Heart right ventricle (tissue), 16 donors: ENCODE results near the gene CGGBP1. TPM values are rescaled to one million over a fixed set of nuclear protein-coding genes. Genes with fewer than 3 reads are reported as not detected.

Experiments
- ATAC-seq, 8 donors: fragments of 200-7000 bp; cut with Tn5 transposase; one replicate each; pipeline ENCODE4 v1.9.1; 2020; ENCODE audit warnings: mild to moderate bottlenecking in 8 of 8, moderate library complexity in 8 of 8, moderate number of reproducible peaks in 1 of 8
- DNase-seq, 2 donors: peaks; one replicate each; pipeline ENCODE4 v3.0.0-alpha.2; 2020
- H3K27ac ChIP-seq, 10 donors: fragments of 200-600 bp; sonication (generic) in 2 of 10; one replicate each; pipeline versions ENCODE4 v1.5.0 to v1.8.0; 2020 to 2022; ENCODE audit warnings: mild to moderate bottlenecking in 3 of 10
- H3K27me3 ChIP-seq, 7 donors: fragments of 200-600 bp; one replicate each; pipeline ENCODE4 v1.8.0; 2021 to 2022; ENCODE audit warnings: mild to moderate bottlenecking in 2 of 7
- H3K36me3 ChIP-seq, 9 donors: fragments of 200-600 bp; sonication (generic) in 1 of 9; one replicate each; pipeline versions ENCODE4 v1.5.0 to v1.8.0; 2020 to 2022; ENCODE audit warnings: mild to moderate bottlenecking in 2 of 9
- H3K4me1 ChIP-seq, 9 donors: fragments of 200-600 bp; sonication (generic) in 1 of 9; one replicate each; pipeline versions ENCODE4 v1.5.0 to v1.8.0; 2020 to 2022; ENCODE audit warnings: mild to moderate bottlenecking in 4 of 9
- H3K4me3 ChIP-seq, 10 donors: fragments of 200-600 bp; sonication (generic) in 2 of 10; one replicate each; pipeline versions ENCODE4 v1.5.0 to v1.8.0; 2020 to 2022; ENCODE audit warnings: mild to moderate bottlenecking in 7 of 10, moderate library complexity in 2 of 10
- H3K9me3 ChIP-seq, 11 donors: fragments of 200-600 bp in 10 of 11; sonication (generic) in 2 of 11; one replicate each; pipeline versions ENCODE4 v1.5.0 to v1.8.0; 2013 to 2022; ENCODE audit warnings: mild to moderate bottlenecking in 2 of 11, control low read depth in 1 of 11, moderate library complexity in 1 of 11
- CTCF ChIP-seq, 9 donors: fragments of 200-600 bp; sonication (generic) in 2 of 9; IDR thresholded peaks; one replicate each; pipeline versions ENCODE4 v1.5.0 to v1.8.0; 2021 to 2022; ENCODE audit warnings: antibody characterized with exemption in 9 of 9, mild to moderate bottlenecking in 5 of 9, moderate library complexity in 1 of 9
- WGBS, 2 donors: extraction: QIAGEN DNeasy Blood & Tissue Kit; methylation state at CpG; one replicate each; pipeline ENCODE4 v1.1.7; 2013; ENCODE audit warnings: inconsistent platforms in 1 of 2; 5-methylcytosine and 5-hydroxymethylcytosine counted together
- intact Hi-C, 10 donors: fragments of 100-400 bp; cut with DNase I; formaldehyde crosslinking; loops; one replicate each; pipeline versions ENCODE4 v1.11.1 to v1.14.2; 2022
- polyA plus RNA-seq, 2 donors: library from polyadenylated mRNA; stranded (reverse); fragments of 200-250 nt; gene quantifications; one replicate each; pipeline ENCODE4 v1.2.3, GENCODE V29; 2013
- total RNA-seq, 10 donors: library from RNA; stranded (reverse); fragmentation: NEBNext Ultra II Directional in 3 of 10; extraction: Animal tissue kit (Norgen Biotek cat#: 25700) in 3 of 10; gene quantifications; one replicate each; pipeline versions ENCODE4 v1.2.1 to v1.2.4, GENCODE V29; 2021 to 2023
- donor health status: Arrhythmogenic right ventricular cardiomyopathy.
- donor health status: ischemic (EF 13 %, LVEDD 7.1; RV severe dilation, severe dysfunction).
- donor health status: healthy with polysubstance abuse.
- donor health status: DM: no; HTN: yes; CAD: no.
- donor health status: DM: no; HTN: no; CAD: no.
- donor health status: ischemic (EF 25% LVEDD 6.9; RV normal size, moderate dysfunction).
- donor health status: ischemic (EF 25% LVEDD 5.7; RV mildly dilated, moderate dysfunction).
- donor health status: healthy.
- donor health status: DM: yes; HTN: yes; CAD: no.
- donor health status: Ischemic cardiomyopathy.
- donor health status: ischemic (EF 35%, LVEDD 5.7; RV mildly dilated, moderate dysfunction).
- donor health status: nonischemic (EF 11% LVEDD 7.7; RV severe dilation, severe dysfunction).
- donor health status: DM: yes; HTN: yes; CAD: no.
- donor health status: PGD.
- donor health status: ischemic (EF 29% LVEDD 5.4; RV normal size, mild dysfunction).
- donor health status: nonischemic (EF 23%, LVEDD 6.1; RV moderate dilation, normal function).

CGGBP1 gene
- total and polyA plus RNA-seq, 12 donors, result 28.1 to 63.0 (median 44.4) TPM

GRCh38 chr3:88010810-88011209 is 48.0 kb downstream of the CGGBP1 start:
- ATAC-seq, result no peak

GRCh38 chr3:88009066-88009465 is 49.7 kb downstream of the CGGBP1 start:
- intact Hi-C loops, result loop anchor here in 8 of 10 donors (5.0 to 10.0 kb wide), 7 partner anchors 96 to 714 kb away; no protein-coding TSS in a partner anchor
- H3K4me1 ChIP-seq, result peaks cover 0 to 3% (median 0%) of the 10 kb centered on the region in 9 donors
- no peak overlapping the region for H3K27ac ChIP-seq
- ATAC-seq (no peak), DNase-seq (no peak)
- H3K27me3 ChIP-seq, result no peaks in the 10 kb centered on the region
- no peaks in the 10 kb centered on the region for H3K9me3 ChIP-seq
- H3K4me3 ChIP-seq, result no peak overlapping the region
- no peaks in the 10 kb centered on the region for H3K36me3 ChIP-seq
- TF ChIP-seq CTCF (IDR thresholded peaks at IDR 0.05), result no peak
- WGBS, 2 donors, result 91 to 95% methylated on average over 2 of the region's 2 CpGs

More at GRCh38 chr3:88010810-88011209, 48.0 kb downstream of the CGGBP1 start:
- Histone ChIP-seq H3K4me1 (no peaks in the 10 kb centered on the region), H3K36me3 (no peaks in the 10 kb centered on the region), H3K27me3 (no peaks in the 10 kb centered on the region), H3K27ac (no peak overlapping the region), H3K4me3 (no peak overlapping the region), H3K9me3 (no peaks in the 10 kb centered on the region)
- TF ChIP-seq CTCF (IDR thresholded peaks at IDR 0.05), result no peak
- intact Hi-C loops, result no loop called here
- DNase-seq, result no peak
- WGBS, 2 donors, result 75 to 81% methylated on average over 5 of the region's 5 CpGs

GRCh38 chr3:88005066-88005465 is 53.7 kb downstream of the CGGBP1 start:
- no peaks in the 10 kb centered on the region for H3K9me3 ChIP-seq
- peak in 6 of 9 donors; percentile 24 to 55 (median 42) for TF ChIP-seq CTCF (IDR thresholded peaks at IDR 0.05)
- no peak overlapping the region for H3K4me3 ChIP-seq
- H3K27ac ChIP-seq, result no peak overlapping the region
- peaks cover 0 to 10% (median 0%) of the 10 kb centered on the region in 9 donors for H3K4me1 ChIP-seq
- ATAC-seq (peak in 1 of 8 donors; percentile 20), DNase-seq (no peak)
- H3K36me3 ChIP-seq, result no peaks in the 10 kb centered on the region
- WGBS, 2 donors, result 28% methylated on average over 2 of the region's 2 CpGs
- H3K27me3 ChIP-seq, result peaks cover 0 to 5% (median 0%) of the 10 kb centered on the region in 7 donors
- intact Hi-C loops, result loop anchor here in 8 of 10 donors (2.0 to 10.0 kb wide), 8 partner anchors 100 to 710 kb away; no protein-coding TSS in a partner anchor

- intact Hi-C loops, result loop anchor here in 9 of 10 donors (1.0 to 10.0 kb wide), 10 partner anchors 102 to 708 kb away; no protein-coding TSS in a partner anchor
- ATAC-seq (no peak), DNase-seq (no peak)
- Histone ChIP-seq H3K27me3 (peaks cover 0 to 5% (median 0%) of the 10 kb centered on the region in 7 donors), H3K36me3 (no peaks in the 10 kb centered on the region), H3K4me1 (peaks cover 0 to 13% (median 0%) of the 10 kb centered on the region in 9 donors), H3K27ac (no peak overlapping the region), H3K4me3 (no peak overlapping the region), H3K9me3 (no peaks in the 10 kb centered on the region)
- 47 to 51% methylated on average over 6 of the region's 6 CpGs for WGBS, 2 donors
- TF ChIP-seq CTCF (IDR thresholded peaks at IDR 0.05), result peak; percentile 29 to 81 (median 72)
Measured at GRCh38 chr3:88003115-88003755, 55.6 kb downstream of the CGGBP1 start.
